ENCODE measurements around the gene ME3. TPM values are rescaled to one million over a fixed set of nuclear protein-coding genes. Genes with fewer than 3 reads are reported as not detected.

The ME3 gene
- total RNA-seq, 2 experiments from 2014 or later: not detected

- BruUV-seq (replicated peaks): no TSS peak
- no peak for DNase-seq (ENCODE audit: low spot score)
- H3K79me2 ChIP-seq (ENCODE audit: insufficient read depth, low read depth, low read length): no peaks in the 10 kb centered on the region
- CTCF ChIA-PET (ENCODE audit: unreplicated experiment): no interaction called here
- no peaks in the 10 kb centered on the region for H3K4me1 ChIP-seq (ENCODE audit: insufficient read depth, low read length, poor library complexity, severe bottlenecking)
- no peak overlapping the region for H3K27ac ChIP-seq (ENCODE audit: low read depth, low read length, poor library complexity, severe bottlenecking)
- H3K9me3 ChIP-seq (ENCODE audit: low read length): no peaks in the 10 kb centered on the region
- intact Hi-C loops (cut with micrococcal nuclease; ENCODE audit: unreplicated experiment): no loop called here
- H3K9me2 ChIP-seq (ENCODE audit: insufficient read depth, low read length): no peaks in the 10 kb centered on the region
- no peaks in the 10 kb centered on the region for H3K36me3 ChIP-seq (ENCODE audit: insufficient read depth, low read length)
- H3K4me2 ChIP-seq (ENCODE audit: low read length): no peak overlapping the region
- TF ChIP-seq EZH2phosphoT487 (IDR thresholded peaks at IDR 0.05; ENCODE audit: borderline replicate concordance, low read depth, low read length): no peak
- no peak overlapping the region for H2AFZ ChIP-seq (ENCODE audit: low read length)
- no peak overlapping the region for H3K4me3 ChIP-seq (ENCODE audit: low read depth, low read length, poor library complexity, severe bottlenecking)
- POLR2A ChIA-PET: interaction anchor here (0.6 kb wide), 1 partner anchor 680 kb away, joined by 3 read pairs; no protein-coding TSS in a partner anchor
- H4K20me1 ChIP-seq (ENCODE audit: insufficient read depth, low read length): no peaks in the 10 kb centered on the region
Observed at GRCh38 chr11:86398106-86398505, 274.3 kb downstream of the ME3 start.

- H3K9me3 ChIP-seq (ENCODE audit: low read length): no peaks in the 10 kb centered on the region
- H3K79me2 ChIP-seq (ENCODE audit: insufficient read depth, low read depth, low read length): no peaks in the 10 kb centered on the region
- H3K36me3 ChIP-seq (ENCODE audit: insufficient read depth, low read length): no peaks in the 10 kb centered on the region
- no peak overlapping the region for H3K27ac ChIP-seq (ENCODE audit: low read depth, low read length, poor library complexity, severe bottlenecking)
- intact Hi-C loops (cut with micrococcal nuclease; ENCODE audit: unreplicated experiment): no loop called here
- H3K4me1 ChIP-seq (ENCODE audit: insufficient read depth, low read length, poor library complexity, severe bottlenecking): no peaks in the 10 kb centered on the region
- H2AFZ ChIP-seq (ENCODE audit: low read length): no peak overlapping the region
- no TSS peak for BruUV-seq (replicated peaks)
- H3K4me3 ChIP-seq (ENCODE audit: low read depth, low read length, poor library complexity, severe bottlenecking): no peak overlapping the region
- DNase-seq (ENCODE audit: low spot score): no peak
- TF ChIP-seq EZH2phosphoT487 (IDR thresholded peaks at IDR 0.05; ENCODE audit: borderline replicate concordance, low read depth, low read length): no peak
- ChIA-PET POLR2A (no interaction called here), CTCF (ENCODE audit: unreplicated experiment) (no interaction called here)
- H4K20me1 ChIP-seq (ENCODE audit: insufficient read depth, low read length): no peaks in the 10 kb centered on the region
- H3K9me2 ChIP-seq (ENCODE audit: insufficient read depth, low read length): no peaks in the 10 kb centered on the region
- H3K4me2 ChIP-seq (ENCODE audit: low read length): no peak overlapping the region
Observed at GRCh38 chr11:86397351-86397750, 275.1 kb downstream of the ME3 start.

- H3K9me3 ChIP-seq (ENCODE audit: low read length): no peaks in the 10 kb centered on the region
- intact Hi-C loops (cut with micrococcal nuclease; ENCODE audit: unreplicated experiment): no loop called here
- no TSS peak for BruUV-seq (replicated peaks)
- no peaks in the 10 kb centered on the region for H3K36me3 ChIP-seq (ENCODE audit: insufficient read depth, low read length)
- H3K27ac ChIP-seq (ENCODE audit: low read depth, low read length, poor library complexity, severe bottlenecking): no peak overlapping the region
- H3K79me2 ChIP-seq (ENCODE audit: insufficient read depth, low read depth, low read length): no peaks in the 10 kb centered on the region
- no peaks in the 10 kb centered on the region for H3K9me2 ChIP-seq (ENCODE audit: insufficient read depth, low read length)
- no peak for DNase-seq (ENCODE audit: low spot score)
- H3K4me1 ChIP-seq (ENCODE audit: insufficient read depth, low read length, poor library complexity, severe bottlenecking): no peaks in the 10 kb centered on the region
- H4K20me1 ChIP-seq (ENCODE audit: insufficient read depth, low read length): no peaks in the 10 kb centered on the region
- H3K4me2 ChIP-seq (ENCODE audit: low read length): no peak overlapping the region
- TF ChIP-seq CTCF (conservative IDR thresholded peaks at IDR 0.05; ENCODE audit: low read length) (no peak), EZH2phosphoT487 (IDR thresholded peaks at IDR 0.05; ENCODE audit: borderline replicate concordance, low read depth, low read length) (no peak)
- ChIA-PET CTCF (ENCODE audit: unreplicated experiment) (no interaction called here), POLR2A (no interaction called here)
- H3K4me3 ChIP-seq (ENCODE audit: low read depth, low read length, poor library complexity, severe bottlenecking): no peak overlapping the region
- no peak overlapping the region for H2AFZ ChIP-seq (ENCODE audit: low read length)
Observed at GRCh38 chr11:86396396-86396795, 276.0 kb downstream of the ME3 start.

GRCh38 chr11:86395061-86395551 is 277.3 kb downstream of the ME3 start:
- H2AFZ ChIP-seq (ENCODE audit: low read length): no peak overlapping the region
- H3K9me3 ChIP-seq (ENCODE audit: low read length): no peaks in the 10 kb centered on the region
- H4K20me1 ChIP-seq (ENCODE audit: insufficient read depth, low read length): no peaks in the 10 kb centered on the region
- no peaks in the 10 kb centered on the region for H3K4me1 ChIP-seq (ENCODE audit: insufficient read depth, low read length, poor library complexity, severe bottlenecking)
- H3K9me2 ChIP-seq (ENCODE audit: insufficient read depth, low read length): no peaks in the 10 kb centered on the region
- TF ChIP-seq CTCF (conservative IDR thresholded peaks at IDR 0.05; ENCODE audit: low read length) (no peak), EZH2phosphoT487 (IDR thresholded peaks at IDR 0.05; ENCODE audit: borderline replicate concordance, low read depth, low read length) (no peak)
- ChIA-PET CTCF (ENCODE audit: unreplicated experiment) (no interaction called here), POLR2A (interaction anchor here (1.0 to 1.3 kb wide), 3 partner anchors 10 to 209 kb away, joined by 3 read pairs; no protein-coding TSS in a partner anchor)
- no peak for DNase-seq (ENCODE audit: low spot score)
- no peaks in the 10 kb centered on the region for H3K36me3 ChIP-seq (ENCODE audit: insufficient read depth, low read length)
- H3K4me2 ChIP-seq (ENCODE audit: low read length): no peak overlapping the region
- H3K27ac ChIP-seq (ENCODE audit: low read depth, low read length, poor library complexity, severe bottlenecking): no peak overlapping the region
- H3K79me2 ChIP-seq (ENCODE audit: insufficient read depth, low read depth, low read length): no peaks in the 10 kb centered on the region
- no TSS peak for BruUV-seq (replicated peaks)
- intact Hi-C loops (cut with micrococcal nuclease; ENCODE audit: unreplicated experiment): no loop called here
- H3K4me3 ChIP-seq (ENCODE audit: low read depth, low read length, poor library complexity, severe bottlenecking): no peak overlapping the region
